H54 (cell line): ENCODE results near the gene ICAM5.

Source experiments
- DNase-seq: peaks from one replicate; pipeline ENCODE4 v3.0.0; 2011; ENCODE audit warnings: low spot score, mixed read lengths; ENCODE audit not compliant: insufficient read length
- FAIRE-seq: peaks from 3 replicates; lab custom pipeline; 2011; peaks lifted over from hg19 to GRCh38; lab: Jason Lieb, UNC
- POLR2A ChIP-seq: IDR thresholded peaks from 2 replicates; pipeline ENCODE4 v1.6.1; 2011; ENCODE audit warnings: low read depth, mild to moderate bottlenecking, low read length

Gene ICAM5

GRCh38 chr19:10343495-10343894 is 53.7 kb downstream of the ICAM5 start:
- FAIRE-seq = no peak
- TF ChIP-seq POLR2A = no peak
- DNase-seq = no peak

- DNase-seq = no peak
- FAIRE-seq = no peak
- no peak for TF ChIP-seq POLR2A
Measured at GRCh38 chr19:10344780-10345179, 55.0 kb downstream of the ICAM5 start.
